ENCODE measurements around the gene OSBPL5. TPM values are rescaled to one million over a fixed set of nuclear protein-coding genes. Genes with fewer than 3 reads are reported as not detected.

The OSBPL5 gene
- total and polyA plus RNA-seq, 9 of the 15 experiments (the other 6 are each of a cell fraction or from before 2014, with no cell fraction given), result 0.06 to 14.8 (median 3.2) TPM

- TF ChIP-seq CUX1 (CRISPR knock-in tag; IDR thresholded peaks at IDR 0.05) (no peak), ZNF77 (CRISPR knock-in tag; IDR thresholded peaks at IDR 0.05) (no peak), ARID3B (CRISPR knock-in tag; IDR thresholded peaks at IDR 0.05; ENCODE audit: borderline replicate concordance) (no peak), VEZF1 (CRISPR knock-in tag; IDR thresholded peaks at IDR 0.05) (peak; percentile 67), NFRKB (IDR thresholded peaks at IDR 0.05; ENCODE audit: low read depth) (no peak; the same call in 1 of the 2 replicates), FOXJ2 (tag; IDR thresholded peaks at IDR 0.05) (no peak), TAF1 (IDR thresholded peaks at IDR 0.05; ENCODE audit: control insufficient read depth, extremely low read depth, insufficient read depth, low read length, severe bottlenecking) (peak; percentile 37), GABPA (tag; conservative IDR thresholded peaks at IDR 0.05; ENCODE audit: low read depth) (peak; percentile 13; the same call in 1 of the 2 replicates), ZNF224 (CRISPR knock-in tag; IDR thresholded peaks at IDR 0.05) (no peak), SMAD1 (IDR thresholded peaks at IDR 0.05; ENCODE audit: low read depth, low read length, partially characterized antibody) (no peak), PKNOX1 (IDR thresholded peaks at IDR 0.05) (no peak), TCF7 (IDR thresholded peaks at IDR 0.05; ENCODE audit: borderline replicate concordance) (peak; percentile 62; the same call in 1 of the 2 replicates), PHTF2 (CRISPR knock-in tag; IDR thresholded peaks at IDR 0.05) (no peak), ZNF354B (CRISPR knock-in tag; IDR thresholded peaks at IDR 0.05) (no peak), E2F4 (CRISPR knock-in tag; IDR thresholded peaks at IDR 0.05; ENCODE audit: low read depth) (no peak)
Observed at GRCh38 chr11:3169255-3170043, 4.3 kb upstream of the OSBPL5 start (continued).
